SH-SY5Y (cell line): ENCODE measurements around the gene SOX10.

Experiments
- GATA2 ChIP-seq: IDR thresholded peaks from 2 replicates; pipeline ENCODE4 v1.6.1; 2011; ENCODE audit warnings: mild to moderate bottlenecking, low read depth, low read length
- GATA3 ChIP-seq: IDR thresholded peaks from 2 replicates; pipeline ENCODE4 v1.6.1; 2011; ENCODE audit warnings: low read depth, mild to moderate bottlenecking, low read length, moderate library complexity

DNA sequence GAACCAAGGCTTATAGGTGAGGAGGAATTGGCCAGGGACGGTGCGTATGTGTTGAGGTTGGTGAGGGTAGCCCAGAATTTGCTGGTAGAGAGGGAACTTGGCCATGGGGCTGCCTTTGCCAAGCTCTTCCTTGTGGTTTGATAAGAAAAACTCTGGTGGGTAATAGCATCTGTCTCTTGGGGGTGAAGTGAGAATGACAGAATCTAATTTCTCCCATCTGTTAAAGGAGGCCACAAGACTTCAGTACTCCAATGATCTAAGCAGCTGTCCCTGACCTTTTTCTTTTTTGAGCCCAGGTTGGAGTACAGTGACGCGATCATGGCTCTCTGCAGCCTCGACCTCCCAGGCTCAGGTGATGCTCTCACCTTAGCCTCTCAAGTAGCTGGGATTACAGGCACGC is 36.9 kb upstream of the SOX10 start:
- no peak for TF ChIP-seq GATA3
- TF ChIP-seq GATA2: no peak
